HG03439 (cell line): ENCODE measurements around the gene DIP2C.
A peak's percentile ranks its signal among the peaks of the same experiment; 100 is the strongest.

Experiments used
- ATAC-seq: cut with Tn5 transposase; IDR thresholded peaks from one replicate; pipeline ENCODE4 v1.9.1; 2021; ENCODE audit warnings: mild to moderate bottlenecking, moderate library complexity; ENCODE audit not compliant: unreplicated experiment

The DIP2C gene

DNA sequence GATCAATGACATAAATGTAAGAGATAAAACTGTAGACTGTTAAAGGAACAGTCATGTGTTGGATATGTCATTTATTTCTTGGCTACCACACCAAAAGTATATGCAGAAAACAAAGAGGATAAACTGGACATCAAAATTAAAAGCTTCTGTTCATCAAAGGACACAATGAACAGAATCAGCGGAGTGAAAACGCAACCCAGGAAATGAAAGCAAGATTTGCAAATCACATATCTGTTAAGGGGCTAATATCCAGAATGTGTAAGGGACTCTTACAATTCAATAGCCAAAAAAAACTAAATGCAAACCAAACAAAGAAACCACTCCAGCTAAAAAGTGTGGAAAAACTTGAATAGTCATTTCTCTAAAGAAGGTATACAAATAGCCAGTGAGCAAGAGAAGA lies 390.0 kb downstream of the DIP2C start:
- ATAC-seq: peak; percentile 37

DNA sequence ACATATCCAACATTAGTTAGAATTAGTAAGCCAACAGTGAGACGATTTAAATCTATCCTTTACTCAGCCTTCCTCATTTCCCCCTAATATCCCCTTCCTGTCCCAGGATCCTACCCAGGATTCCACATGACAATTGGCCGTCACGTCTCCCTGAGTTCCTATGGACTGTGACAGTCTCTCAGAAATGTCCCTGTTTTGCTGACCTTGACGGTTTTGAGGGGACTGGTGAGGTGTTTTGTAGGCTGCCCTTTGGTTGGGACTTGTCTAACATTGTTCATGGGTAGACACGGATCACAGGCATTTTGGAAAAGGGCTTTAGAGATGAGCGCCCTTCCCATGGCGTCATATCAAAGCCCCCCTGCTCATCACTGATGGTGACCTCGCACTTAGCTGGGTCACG lies 391.4 kb downstream of the DIP2C start:
- ATAC-seq: no peak

DNA sequence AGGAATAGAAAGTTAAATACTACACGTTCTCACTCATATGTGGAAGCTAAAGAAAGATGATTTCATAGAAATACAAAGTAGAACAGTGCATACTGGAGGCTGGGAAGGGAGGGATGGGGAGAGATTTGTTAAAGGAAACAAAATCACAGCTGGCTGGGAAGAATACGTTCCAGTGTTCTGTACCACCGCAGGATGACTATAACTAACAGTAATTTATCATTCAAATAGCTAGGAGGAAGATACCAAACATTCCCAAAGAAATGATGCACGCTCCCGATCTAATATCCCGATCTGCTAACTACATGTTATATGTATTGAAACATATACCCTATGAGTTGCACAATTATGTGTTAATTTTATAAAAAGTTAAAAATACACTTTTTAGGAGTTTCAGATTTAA lies 391.9 kb downstream of the DIP2C start:
- no peak for ATAC-seq

DNA sequence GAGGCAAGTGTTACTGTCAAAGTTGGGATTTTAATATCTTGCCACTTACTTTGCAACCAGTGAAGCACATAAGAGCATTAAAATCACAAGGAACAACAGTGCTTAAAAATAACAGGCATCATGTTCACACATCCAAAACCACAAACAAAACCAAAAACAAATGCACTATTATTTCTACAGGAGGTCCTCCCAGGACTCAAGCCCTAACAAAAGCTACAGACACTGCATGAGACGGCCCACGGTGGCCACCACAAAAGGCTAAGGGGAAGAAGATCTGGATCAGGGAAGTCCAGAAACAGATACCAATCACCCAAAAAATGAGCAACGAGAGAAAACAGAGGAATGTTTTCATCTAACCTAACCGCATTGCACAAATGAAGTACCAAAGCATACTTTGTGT lies 395.8 kb downstream of the DIP2C start:
- no peak for ATAC-seq

DNA sequence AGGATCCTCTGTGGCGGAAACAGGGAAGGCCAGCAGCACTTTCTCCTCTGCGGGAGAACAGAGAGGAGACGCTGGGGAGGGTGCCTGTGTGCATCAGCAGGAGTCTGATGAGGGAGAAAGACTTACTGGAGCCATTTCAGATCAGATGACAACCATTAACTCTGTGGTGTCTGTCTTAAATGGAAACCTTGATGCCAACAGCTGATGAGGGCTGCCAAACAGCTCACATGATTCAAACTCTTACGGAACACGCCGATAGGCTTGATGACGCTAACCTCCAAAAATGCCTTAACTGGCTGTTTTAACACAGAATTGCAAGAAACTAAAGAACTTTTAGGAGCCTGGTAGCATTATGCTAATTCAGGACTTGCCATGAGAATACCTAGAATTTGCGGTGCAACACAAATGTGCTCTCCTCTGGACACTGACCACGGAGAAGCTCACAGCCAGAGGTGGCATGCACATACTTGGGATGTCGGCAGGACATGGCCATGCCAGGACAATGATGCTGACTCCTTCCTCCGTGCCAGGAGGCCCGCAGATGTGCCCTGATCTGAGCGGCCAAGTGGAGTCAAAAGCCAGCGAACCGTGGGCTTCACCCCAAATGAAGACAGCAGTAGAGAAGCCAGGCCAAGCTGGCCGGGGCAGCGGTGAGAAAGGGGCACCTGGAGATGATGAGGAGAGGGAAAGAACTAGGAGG lies 399.3 kb downstream of the DIP2C start:
- no peak for ATAC-seq

DNA sequence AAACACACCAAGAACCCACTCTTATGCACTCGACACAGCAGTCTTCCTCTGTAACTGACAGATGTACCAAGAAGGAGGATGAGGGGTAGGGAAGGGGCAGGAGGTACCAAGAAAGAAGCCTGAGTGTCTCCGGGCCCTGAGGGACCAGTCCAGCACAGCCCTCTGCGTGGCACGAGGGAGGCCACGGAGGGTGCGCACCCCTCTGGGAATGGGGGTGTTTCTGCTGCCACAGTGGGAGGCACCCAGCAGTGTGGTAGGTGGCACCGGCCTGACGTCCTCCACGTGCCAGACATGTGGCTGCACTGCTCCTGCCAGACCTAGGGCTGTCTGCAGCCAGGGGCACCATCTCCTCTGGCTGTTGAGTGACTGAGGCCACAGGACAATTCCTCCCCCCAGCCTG lies 399.9 kb downstream of the DIP2C start:
- ATAC-seq: no peak

DNA sequence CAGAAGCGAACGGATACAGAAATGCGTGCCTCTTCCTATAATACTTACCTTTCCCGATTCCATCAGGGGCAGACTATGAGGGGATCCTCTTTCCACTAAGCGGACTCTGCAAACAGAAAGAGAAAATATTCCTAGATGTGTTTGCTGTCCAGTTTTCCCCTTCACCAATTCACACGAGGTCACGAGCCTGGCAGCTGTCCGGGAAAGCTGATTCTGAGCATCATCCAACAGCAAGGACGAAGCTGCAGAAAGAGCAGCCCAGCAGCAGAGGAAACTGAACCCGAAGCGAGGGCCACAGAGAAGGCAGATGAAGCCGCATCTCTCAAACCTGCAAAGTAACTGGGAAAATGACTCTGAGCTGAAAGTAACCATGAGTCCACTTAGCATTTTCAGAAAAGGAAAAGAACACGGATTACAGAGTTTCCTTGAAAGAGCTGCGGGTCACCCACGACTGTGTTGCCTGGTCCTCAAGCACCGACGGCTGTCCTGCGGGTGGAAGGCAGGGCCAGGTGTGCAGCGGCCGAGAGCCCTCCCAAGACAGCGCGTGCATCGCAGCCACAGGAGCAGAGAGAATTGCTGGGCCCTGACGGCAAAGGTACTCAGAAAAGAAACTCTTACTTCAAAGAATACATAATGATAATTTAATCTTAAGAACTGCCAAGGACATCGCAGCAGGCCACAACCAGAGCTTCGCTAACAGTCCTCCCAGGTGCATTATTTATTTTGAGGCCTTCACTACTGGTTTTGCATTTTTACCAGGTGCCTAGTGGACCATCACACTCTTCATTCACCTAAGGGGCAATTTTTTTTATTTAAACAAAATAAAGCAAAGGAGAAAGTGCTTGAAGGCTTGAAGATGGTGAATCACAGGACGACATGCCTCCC lies 400.9 kb downstream of the DIP2C start:
- no peak for ATAC-seq

DNA sequence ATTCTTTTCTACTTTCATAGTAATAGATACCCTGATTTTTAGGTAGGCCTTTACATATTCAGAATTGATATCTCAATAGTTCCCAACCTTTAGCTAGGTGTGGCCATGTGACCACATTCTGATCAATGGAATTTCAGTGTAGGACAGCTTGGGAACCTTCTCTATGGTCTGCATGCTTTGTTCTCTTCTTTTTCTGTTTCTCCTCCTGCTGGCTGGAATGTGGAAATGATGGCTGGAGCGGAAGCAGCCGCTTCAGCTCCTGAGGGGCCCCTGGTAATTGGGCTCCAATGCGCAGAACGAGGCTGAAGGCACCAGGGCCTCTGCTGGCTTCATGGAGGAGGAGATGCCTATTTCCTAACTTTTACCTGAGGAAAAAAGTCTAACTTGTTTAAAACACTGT lies 401.7 kb downstream of the DIP2C start:
- ATAC-seq: no peak

DNA sequence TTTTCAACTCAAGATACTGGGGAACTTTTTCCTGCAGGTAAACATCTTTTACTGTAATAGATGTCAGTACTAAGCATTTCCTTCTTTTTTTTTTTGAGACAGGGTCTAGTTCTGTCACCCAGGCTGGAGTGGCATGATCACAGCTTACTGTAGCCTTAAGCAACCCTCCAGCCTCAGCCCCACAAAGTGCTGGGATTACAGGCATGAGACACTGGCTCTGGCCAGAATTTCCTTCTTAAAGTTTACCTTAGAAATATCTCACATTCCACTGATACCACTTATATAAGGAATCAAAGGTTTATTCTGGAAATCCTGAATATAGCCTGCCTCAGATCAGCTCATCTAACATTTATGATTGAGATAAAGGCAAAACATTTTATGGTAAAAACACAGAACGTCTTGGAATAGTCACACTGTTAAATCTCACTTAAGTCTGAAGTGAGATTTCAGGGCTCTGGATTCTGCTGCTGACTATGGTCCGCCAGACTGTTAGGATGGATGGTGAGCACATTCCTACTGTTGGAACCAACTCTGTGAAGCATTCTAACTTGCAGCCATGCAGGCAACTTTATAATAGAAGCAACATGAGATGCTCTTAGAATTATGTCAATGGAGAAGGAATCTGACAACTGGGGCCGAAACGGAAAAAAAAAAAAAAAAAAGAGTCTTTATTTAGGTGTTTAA lies 402.3 kb downstream of the DIP2C start:
- ATAC-seq: no peak

DNA sequence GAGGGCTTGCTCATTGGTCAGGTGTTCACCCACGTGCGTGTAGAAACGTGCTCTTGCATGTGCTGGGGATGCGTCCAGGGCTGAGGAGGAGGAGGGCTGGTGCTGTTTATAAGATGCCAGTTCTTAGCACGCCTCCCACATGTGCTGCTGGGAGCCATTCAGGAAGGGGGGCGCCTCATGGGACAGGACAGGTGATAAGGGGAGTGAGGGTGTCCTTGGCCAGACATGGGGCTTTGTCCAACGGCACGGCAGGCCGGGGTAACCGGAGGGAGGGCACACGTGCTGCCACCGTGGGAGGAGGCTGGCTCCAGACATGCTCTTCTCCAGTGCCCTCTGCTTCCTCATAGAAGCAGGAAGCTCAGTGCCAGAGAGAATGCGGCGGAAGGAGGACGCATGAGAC lies 404.3 kb downstream of the DIP2C start:
- no peak for ATAC-seq

DNA sequence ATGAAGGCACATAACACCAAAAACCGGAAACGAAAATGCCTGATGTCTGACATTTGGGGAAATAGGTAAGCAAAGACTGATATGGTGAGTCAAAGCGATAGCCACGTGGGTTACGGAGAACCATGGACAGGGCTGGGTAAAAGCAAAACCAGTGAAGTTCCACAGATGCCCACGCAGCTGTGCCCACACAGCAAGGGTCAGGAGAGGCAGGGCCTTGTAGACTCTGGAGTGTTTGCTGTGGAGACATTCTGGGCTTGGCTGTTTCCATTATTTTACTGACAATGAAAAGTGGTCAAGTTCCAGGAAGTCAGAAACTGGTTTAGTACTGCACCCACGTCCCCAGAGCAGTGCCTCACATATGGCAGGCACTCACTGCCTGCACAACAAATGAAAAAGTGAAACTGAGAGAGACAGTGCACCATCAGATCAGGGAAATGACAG lies 405.5 kb downstream of the DIP2C start:
- ATAC-seq: peak; percentile 90

DNA sequence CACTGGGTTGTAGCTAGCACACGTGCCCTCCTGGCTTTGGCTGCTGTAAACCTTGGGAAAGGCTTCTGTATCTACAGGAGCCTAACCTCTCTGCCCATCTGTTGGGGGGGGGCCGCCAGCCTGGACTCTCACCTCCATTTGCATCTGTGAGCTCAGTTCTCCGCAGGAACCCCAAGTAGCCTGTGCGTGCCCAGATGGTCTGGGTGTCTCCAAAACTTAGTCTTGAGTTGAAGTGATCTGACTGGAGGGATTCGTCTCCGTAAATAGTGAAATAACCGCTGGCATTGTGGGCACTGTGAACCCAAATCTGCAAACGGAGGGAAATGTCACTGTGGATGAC lies 406.4 kb downstream of the DIP2C start:
- ATAC-seq: no peak

DNA sequence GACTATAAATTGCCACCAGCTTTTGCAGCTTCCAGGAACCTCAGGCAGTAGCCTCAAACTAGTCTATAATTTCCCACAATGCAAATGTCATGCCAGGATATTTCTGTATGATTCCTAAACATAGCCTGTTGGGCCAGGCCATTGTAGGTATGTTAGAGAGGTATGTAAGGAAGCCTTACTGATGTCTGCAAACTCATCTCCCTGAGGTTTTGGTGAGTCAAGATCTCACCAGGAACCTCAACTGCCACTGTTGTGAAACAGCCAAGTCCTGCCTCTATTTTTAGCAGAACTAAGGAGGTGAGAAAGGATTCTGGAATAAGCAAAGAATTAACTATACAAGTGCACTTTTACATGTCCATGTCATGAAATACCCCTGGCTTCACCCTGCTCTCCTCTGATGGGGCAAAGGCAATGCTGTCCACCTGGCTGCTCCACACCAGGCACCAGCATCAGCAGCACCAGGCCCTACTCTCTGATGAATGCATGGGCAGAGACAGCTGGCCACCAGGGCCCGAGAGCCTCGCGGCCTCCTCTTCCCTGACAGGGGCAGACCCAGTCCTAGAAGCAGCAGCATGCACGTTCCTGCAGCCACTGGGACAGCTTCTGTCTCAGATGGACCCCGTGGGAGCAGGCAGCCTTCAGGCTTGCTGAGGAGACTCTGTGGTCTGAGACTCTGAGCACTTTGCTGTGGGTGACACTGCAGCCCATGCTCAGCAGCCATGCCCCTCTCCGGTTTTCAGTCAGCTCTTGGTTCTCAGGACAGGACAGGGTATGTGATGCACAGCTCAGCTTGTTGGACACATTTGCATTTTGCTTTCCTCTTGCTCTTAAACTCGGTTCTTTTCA lies 407.0 kb downstream of the DIP2C start:
- ATAC-seq: no peak

DNA sequence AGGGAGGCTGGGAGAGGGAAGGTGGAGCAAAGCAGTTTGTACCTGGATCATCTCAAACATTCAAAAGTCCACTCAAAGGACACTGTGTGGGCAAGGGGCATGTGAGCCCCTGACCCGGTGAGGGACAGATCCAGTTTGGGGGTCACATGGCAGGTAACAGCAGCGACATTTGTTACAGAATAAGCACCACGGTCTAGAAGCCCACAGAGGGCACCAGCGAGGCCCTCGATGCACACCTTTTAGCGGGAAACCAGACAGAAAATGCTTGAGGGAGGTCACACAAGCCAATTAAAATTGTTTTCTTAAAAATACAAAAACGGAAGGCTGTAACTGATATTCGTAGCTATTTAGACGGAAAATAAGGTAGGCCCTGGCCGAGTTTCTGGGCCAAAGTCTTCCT lies 409.8 kb downstream of the DIP2C start:
- no peak for ATAC-seq

DNA sequence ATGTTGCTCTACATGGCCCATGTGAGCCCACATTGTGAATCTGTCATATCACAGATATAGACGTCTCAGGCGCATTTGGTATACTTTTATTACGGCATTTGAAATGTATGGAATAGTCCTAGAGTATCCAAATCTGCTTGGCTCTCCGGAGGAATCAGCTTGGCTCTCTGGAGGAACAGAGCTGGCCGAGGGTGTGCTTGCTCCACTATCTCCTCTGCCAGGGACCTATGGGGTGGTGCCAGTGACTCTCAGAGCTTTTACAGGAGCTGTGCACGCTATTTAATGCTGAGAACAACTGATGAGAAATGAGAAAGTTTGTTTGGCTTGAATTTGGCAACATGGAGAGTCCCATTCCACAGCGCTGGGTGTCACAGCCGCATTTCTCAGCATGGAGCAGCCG lies 410.2 kb downstream of the DIP2C start:
- ATAC-seq: no peak

DNA sequence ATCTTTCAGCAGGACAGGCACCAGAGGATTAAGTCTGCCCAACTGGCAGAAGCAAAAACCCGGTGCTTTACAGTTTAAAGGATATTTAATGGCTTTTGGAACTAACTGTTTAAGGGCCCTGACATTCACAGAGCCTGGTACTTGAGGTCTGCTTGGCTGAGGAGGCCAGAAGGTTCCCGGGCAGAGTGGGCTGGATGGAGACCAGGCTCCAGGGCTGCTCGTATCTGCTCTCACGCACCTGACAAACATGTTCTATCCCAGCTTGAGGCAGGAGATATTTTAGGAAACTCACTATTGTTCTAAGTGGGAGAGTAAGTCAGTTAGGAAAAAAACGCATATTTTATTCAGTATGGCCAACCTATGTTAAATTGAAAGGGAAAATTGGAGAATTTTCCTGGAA lies 410.8 kb downstream of the DIP2C start:
- ATAC-seq: no peak

DNA sequence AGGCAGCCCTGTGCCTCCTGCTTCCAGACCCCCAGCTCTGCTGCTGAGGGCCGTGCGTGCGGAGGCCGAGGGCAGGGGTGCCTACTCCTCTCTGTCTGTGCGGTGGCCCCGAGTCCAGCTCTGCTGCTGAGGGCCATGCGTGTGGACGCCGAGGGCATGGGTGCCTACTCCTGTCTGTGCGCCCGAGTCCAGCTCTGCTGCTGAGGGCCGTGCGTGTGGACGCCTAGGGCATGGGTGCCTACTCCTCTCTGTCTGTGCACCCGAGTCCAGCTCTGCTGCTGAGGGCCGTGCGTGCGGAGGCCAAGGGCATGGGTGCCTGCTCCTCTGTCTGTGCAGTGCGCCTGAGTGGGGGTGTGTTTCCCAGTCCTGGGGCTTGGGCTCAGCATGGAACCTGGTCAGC lies 411.5 kb downstream of the DIP2C start:
- no peak for ATAC-seq

DNA sequence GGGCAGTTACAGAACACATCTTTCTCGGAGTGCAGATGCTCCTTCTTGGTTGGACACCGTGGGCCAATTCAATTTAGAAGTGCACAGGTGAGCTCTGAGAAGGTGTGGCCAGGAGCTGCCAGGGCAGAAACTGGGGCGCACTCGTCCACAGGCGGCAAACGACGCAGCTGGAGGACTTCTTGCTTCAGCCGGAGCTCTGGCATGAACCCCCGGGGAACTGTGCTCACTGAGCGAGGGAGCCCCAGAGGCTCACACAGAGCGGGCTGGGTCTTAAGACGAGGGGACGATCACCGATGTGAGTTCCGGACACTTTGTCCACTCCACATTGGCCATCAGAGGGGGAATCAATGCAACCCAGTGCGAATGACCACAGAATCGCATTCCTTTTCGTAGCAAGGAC lies 413.8 kb downstream of the DIP2C start:
- no peak for ATAC-seq

DNA sequence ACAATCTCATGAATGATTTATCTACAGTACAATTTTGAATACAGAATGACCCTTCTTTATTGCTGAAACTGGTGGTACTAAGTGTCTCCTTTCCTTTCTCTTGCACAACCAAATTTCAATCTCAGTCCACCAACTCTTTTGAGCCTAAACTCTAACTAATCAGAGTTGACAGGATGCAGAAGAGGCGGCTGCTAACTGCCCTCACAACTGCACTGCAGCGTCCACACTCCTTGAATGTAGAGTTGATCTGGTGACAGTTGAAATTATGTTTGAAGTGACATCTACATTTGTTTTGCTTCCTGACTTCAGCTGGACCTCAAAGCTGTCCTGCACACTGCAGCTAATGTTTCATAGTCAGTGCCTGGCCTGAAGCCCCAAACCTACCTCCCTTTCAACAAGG lies 414.6 kb downstream of the DIP2C start:
- ATAC-seq: no peak

DNA sequence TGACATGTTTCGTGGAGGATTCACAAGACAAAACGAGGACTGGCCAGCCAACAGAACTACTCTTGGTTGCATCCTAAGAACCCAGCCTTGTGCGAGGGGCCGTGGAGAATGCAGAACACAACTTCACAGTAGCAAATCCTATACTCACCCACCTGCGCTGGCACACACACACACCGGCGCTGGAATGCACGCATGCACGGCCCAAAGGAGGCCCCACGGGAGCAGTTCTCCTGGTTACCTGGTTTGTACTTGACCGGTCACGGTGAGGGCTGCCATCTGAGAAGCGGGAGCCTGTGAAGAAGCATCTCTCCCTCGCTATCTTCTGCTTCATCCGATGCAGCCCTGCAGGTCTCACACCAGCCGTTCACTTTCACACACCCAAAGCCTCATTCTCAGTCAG lies 416.4 kb downstream of the DIP2C start:
- no peak for ATAC-seq

DNA sequence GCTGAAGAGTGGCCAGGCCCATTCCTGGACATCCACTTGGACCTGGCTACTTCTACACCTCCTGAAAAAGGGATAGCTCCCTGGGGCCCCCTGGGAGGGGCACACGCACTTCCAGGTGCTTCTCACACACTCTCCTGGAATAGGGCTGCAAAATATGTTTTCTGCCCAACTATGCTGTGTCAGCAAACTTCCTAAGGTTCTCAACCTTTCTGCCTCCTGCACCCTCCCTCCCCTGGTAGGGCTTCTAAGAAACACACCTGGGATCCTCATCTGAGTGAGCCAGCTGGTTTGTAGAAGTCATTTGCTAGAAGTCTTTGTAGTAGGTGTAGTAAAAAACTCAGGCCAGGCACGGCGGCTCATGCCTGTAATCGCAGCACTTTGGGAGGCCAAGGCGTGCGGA lies 417.7 kb downstream of the DIP2C start:
- ATAC-seq: no peak
